Fibroblast of villous mesenchyme (primary cell): Measurements from ENCODE around the gene AP1S1. TPM values are rescaled to one million over a fixed set of nuclear protein-coding genes. Genes with fewer than 3 reads are reported as not detected.
"Not testable (repeated sequence)": the region's sequence is repeated elsewhere in the genome, so short reads cannot be mapped to it uniquely, and the experiment has no call there.

Experiments
- DNase-seq: peaks from one replicate; pipeline ENCODE4 v3.0.0-alpha.2; 2010; ENCODE audit warnings: low read depth
- H3K4me3 ChIP-seq: 2 replicates; pipeline ENCODE4 v1.5.1; 2011; ENCODE audit warnings: low read depth, mild to moderate bottlenecking, low read length
- total RNA-seq: library from RNA; depleted of rRNA; stranded (reverse); fragments of >200 nt; gene quantifications from 2 replicates; pipeline ENCODE4 v1.2.3, GENCODE V29; 2012
- TF ChIP-seq, protein P1 (sequence below): IDR thresholded peaks from 2 replicates; pipeline ENCODE4 v1.5.1; 2012; ENCODE audit warnings: low read depth, mild to moderate bottlenecking, low read length; ENCODE audit not compliant: insufficient read depth

Gene AP1S1
- total RNA-seq, 1 donor: 154 TPM

DNA sequence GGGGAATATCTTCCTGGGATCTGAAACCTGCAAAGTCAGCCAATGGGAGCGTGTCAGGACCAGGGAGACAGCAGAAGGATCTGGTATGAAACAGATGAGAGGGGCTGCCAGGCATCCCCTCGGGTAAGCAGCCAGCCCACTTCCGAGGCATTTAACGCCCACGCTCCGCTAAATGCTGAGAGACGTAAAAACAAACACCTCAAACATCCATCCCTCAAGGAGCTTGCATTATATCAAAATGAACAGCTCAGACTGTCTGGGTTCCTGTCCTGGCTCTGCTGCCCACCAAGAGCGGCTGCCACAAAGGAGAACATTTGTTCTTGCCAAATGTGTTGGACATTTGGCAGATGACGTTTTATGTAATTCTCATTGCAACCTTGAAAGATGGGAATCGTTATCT is 34.4 kb upstream of the AP1S1 start:
- no peak overlapping the region for H3K4me3 ChIP-seq
- DNase-seq: no peak
- TF ChIP-seq, protein P1, sequence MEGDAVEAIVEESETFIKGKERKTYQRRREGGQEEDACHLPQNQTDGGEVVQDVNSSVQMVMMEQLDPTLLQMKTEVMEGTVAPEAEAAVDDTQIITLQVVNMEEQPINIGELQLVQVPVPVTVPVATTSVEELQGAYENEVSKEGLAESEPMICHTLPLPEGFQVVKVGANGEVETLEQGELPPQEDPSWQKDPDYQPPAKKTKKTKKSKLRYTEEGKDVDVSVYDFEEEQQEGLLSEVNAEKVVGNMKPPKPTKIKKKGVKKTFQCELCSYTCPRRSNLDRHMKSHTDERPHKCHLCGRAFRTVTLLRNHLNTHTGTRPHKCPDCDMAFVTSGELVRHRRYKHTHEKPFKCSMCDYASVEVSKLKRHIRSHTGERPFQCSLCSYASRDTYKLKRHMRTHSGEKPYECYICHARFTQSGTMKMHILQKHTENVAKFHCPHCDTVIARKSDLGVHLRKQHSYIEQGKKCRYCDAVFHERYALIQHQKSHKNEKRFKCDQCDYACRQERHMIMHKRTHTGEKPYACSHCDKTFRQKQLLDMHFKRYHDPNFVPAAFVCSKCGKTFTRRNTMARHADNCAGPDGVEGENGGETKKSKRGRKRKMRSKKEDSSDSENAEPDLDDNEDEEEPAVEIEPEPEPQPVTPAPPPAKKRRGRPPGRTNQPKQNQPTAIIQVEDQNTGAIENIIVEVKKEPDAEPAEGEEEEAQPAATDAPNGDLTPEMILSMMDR: no peak

DNA sequence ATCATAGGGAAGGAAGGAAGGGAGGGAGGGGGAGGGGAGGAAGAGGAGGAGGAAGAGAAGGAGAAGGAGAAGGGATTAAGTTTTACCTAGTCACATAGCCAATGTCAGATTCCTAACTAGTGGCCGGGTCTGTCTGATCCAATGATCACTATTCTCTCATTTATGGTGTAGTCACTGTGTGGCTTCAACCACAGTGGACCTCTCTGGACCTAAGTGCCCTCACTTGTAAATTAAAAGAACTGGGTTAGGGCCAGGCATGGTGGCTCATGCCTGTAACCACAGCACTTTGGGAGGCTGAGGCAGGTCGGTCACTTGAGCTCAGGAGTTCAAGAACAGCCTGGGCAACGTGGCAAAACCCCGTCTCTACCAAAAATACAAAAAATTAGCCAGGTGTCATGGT is 34.0 kb upstream of the AP1S1 start:
- TF ChIP-seq, protein P1: no peak
- no peak for DNase-seq
- no peak overlapping the region for H3K4me3 ChIP-seq

DNA sequence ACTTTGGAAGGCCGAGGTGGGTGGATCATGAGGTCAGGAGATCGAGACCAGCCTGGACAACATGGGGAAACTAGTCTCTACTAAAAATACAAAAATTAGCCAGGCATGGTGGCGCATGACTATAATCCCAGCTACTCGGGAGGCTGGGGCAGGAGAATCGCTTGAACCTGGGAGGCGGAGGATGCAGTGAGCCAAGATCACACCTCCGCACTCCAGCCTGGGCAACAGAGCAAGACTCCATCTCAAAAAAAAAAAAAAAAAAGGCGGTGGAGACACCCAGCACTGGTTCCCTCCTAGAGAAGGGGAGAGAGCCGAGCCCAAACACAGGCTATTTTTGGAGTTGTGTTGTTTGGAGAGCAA is 32.7 kb upstream of the AP1S1 start:
- H3K4me3 ChIP-seq, DNase-seq: not testable (repeated sequence)

DNA sequence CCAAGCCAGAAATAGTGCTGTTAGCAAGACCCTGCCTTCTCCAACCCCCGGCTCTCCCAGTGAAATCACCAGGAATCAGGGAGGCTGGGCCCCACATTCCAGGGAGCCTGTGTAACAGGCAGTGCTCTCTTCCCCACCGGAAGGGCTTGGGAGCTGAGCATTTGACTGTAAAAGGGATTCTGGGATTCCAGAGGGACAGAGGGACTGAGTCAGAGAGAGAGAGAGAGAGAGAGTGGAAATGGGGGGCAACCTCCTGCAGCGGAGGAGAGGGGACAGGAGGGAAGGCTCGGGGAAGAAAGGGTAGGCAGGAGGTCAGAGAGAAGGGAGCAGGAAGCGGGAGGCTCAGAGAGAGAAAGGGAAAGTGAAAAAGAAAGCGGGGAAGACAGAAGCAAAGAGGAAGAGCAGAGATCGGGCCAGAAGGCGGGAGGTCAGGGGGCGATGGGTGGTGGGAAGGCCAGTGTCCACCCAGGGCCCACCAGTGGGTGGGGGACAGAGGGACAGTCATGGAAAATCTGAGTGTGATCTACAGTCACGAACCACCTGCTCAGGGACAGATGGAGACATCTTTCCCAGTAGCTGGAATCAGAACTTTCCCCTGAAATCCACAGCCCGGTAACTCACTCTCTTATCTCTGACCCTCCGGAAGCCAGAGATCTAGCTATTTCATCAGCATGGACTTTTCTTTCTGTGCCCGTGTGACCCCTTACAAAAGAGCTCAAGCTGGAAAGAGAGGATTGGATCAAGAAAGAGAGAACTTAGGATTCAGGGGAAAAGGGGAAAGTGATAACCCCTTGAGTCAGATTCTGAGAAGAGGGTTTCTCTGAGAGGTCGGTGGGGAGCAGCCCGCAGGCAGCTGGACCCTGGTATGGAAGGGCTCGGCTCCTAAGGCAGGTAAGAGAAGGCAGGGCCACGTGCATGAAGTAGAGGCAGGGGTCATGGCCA is 32.0 kb upstream of the AP1S1 start:
- TF ChIP-seq, protein P1: no peak

DNA sequence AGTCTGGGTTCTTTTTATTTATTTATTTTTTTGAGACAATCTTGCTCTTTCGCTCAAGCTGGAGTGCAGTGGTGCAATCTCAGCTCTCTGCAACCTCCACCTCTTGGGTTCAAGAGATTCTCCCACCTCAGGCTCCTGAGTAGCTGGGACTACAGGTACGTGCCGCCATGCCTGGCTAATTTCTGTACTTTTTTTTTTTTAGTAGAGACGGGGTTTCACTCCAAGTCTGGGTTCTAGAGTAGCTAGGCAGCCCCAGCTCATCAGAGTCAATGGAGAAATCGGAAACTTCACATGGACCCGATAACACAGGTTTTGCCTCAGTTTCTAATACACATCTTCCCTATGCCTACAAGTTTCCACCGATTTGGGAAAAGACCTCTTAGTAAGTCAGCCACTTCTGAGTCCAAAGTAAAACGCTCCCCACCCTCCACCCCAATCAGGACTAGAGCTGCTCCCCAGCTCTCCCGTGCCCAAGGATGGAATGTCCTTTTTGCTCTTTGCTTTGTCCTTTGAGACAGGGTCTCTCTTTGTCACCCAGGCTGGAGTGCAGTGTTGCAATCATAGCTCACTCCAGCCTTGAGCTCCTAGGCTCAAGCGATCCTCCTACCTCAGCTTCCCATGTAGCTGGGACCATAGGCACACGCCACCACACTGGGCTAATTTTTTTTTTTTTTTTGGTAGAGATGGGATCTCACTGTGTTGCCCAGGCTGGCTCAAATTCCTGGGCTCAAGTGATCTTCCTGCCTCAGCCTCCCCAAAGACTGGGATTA is 31.2 kb upstream of the AP1S1 start:
- DNase-seq: no peak
- peak overlapping the region; percentile 55 for H3K4me3 ChIP-seq
- TF ChIP-seq, protein P1: no peak

More for the DNA sequence above, 32.0 kb upstream of the AP1S1 start:
- H3K4me3 ChIP-seq: peak overlapping the region; percentile 55
- DNase-seq: peak; percentile 96

DNA sequence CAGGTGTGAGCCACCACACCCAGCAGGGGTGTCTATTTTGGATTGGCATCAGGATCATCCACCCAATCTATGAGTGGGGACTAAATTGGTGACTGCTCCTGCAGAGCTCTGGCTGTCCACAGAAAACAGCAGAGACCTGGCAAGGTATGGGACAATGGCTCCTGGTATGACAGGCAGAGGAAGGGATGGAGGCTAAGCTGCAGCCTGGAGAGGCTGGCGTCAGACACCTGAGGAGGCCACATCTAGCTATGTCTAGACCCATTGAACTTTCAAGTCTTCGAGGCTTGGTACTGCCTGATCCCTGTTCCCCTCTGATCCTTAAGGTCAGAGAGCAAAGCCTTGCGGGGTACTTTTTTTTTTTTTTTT is 30.6 kb upstream of the AP1S1 start:
- H3K4me3 ChIP-seq: no peak overlapping the region
- no peak for DNase-seq
- TF ChIP-seq, protein P1: no peak

DNA sequence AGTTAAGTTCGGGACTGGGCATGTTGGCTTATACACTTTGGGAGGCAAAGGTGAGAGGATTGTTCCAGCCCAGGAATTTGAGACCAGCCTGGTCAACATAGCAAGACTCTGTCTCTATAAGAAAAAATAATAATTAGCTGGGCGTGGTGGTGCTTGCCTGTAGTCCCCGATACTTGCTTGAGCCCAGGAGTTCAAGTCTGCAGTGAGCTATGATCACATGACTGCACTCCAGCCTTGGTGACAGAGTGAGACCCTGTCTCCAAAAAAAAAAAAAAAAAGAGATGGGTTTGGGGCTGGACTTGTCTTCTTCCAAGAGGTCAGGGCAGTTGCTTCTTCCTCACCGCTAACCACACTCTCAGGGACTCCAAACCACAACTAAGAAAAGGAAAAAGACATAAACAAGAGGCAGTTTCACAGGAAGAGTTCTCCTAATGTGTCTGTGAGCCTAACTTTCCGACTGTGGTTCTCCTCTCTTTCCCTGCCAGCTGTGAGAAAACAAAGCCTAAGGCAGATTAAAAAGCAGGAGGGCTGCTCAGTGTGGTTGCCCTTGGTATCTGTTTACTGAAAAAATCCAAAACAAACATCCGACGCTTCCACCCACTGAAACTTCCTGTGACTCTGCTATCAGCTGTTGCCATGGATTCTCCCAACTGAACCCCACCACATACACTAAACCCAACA is 29.8 kb upstream of the AP1S1 start:
- TF ChIP-seq, protein P1: no peak
- peak; percentile 96 for DNase-seq
- H3K4me3 ChIP-seq: no peak overlapping the region
